ENCODE measurements around the gene TDRD1.
"Not testable (repeated sequence)": the region's sequence is repeated elsewhere in the genome, so short reads cannot be mapped to it uniquely, and the experiment has no call there.

The TDRD1 gene, protein sequence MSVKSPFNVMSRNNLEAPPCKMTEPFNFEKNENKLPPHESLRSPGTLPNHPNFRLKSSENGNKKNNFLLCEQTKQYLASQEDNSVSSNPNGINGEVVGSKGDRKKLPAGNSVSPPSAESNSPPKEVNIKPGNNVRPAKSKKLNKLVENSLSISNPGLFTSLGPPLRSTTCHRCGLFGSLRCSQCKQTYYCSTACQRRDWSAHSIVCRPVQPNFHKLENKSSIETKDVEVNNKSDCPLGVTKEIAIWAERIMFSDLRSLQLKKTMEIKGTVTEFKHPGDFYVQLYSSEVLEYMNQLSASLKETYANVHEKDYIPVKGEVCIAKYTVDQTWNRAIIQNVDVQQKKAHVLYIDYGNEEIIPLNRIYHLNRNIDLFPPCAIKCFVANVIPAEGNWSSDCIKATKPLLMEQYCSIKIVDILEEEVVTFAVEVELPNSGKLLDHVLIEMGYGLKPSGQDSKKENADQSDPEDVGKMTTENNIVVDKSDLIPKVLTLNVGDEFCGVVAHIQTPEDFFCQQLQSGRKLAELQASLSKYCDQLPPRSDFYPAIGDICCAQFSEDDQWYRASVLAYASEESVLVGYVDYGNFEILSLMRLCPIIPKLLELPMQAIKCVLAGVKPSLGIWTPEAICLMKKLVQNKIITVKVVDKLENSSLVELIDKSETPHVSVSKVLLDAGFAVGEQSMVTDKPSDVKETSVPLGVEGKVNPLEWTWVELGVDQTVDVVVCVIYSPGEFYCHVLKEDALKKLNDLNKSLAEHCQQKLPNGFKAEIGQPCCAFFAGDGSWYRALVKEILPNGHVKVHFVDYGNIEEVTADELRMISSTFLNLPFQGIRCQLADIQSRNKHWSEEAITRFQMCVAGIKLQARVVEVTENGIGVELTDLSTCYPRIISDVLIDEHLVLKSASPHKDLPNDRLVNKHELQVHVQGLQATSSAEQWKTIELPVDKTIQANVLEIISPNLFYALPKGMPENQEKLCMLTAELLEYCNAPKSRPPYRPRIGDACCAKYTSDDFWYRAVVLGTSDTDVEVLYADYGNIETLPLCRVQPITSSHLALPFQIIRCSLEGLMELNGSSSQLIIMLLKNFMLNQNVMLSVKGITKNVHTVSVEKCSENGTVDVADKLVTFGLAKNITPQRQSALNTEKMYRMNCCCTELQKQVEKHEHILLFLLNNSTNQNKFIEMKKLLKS

DNA sequence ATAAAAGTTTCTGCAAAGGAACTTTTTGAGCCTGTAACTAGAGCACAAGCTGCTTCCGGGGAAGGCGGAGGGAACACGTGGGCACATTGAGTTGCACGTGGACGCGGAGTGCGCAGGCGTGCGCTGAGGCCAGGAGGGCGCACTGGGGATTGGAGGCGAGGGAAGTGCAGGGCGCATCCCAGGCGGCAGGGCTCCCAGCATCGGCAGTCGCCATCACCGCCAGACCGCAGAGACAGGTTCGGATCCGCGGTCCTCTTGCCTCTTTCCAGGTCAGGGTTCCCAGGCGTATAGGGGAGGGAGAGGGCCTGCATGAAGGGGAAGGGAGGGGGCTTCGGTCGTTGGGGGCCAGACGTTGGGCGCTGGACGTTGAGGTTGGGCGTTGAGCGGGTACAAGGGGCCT is at the start of gene TDRD1:
TSS of gene TDRD1 (plus strand) at position 206 of the 400 bp plus-strand sequence. CDS start 8,479 bp downstream, outside the sequence.
- no peak for DNase-seq

DNA sequence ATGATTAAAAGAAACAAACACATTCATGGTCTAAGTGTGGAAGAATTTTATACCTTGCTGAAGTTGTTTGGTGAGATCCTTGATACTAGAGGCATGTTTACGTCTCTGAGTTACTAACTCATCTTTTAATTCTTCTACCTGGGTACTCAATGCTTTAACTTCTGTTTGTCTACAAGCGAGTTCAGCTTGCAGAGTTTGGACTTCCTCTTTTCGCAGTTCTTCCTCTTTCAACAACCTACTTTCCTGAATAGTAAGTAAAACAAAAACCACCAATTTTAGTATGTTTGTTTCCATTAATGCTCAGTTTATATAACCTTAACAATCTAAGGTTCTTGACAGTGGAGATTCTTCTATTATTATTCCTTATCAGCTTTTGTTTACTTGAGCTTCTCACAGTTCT is 48.1 kb upstream of the TDRD1 start:
- peak; percentile 50 for DNase-seq

DNA sequence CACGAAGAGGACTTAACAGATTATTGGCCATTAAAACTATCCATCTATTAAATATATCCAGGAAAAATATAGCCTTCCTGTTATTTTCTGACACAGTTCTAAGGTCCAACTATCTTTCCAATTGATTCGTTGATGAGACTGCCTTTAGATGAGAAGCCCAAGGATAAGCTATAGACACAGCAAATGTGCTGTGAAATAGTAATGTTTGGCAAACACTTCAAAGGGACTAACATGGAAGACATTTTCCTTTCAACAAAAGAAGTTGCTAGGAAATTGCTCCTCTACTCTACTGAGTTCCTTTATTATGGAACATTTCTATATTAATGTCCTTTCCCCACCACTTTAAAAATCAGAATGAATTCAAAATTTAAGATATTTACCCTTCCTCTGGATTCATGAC is 43.7 kb upstream of the TDRD1 start:
- no peak for DNase-seq

DNA sequence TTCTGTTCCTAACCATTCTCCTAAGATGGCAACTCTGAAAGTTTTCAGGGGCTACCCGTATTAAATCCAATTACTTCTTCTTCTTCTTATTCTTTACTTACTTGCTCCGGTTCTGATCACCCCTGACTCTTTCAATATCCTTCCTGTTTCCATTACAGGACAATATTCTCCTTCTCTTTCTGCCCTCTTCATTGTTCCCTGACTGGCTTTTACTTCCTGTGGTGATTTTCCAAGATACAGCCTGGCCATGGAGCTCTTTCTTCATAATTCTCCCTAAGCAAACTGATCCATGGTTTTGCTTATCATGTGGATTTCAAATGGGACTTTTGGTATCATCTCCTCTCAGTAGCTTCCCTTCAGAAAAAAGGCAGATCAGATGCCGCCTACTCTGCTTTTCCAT is 40.6 kb upstream of the TDRD1 start:
- DNase-seq, result no peak

DNA sequence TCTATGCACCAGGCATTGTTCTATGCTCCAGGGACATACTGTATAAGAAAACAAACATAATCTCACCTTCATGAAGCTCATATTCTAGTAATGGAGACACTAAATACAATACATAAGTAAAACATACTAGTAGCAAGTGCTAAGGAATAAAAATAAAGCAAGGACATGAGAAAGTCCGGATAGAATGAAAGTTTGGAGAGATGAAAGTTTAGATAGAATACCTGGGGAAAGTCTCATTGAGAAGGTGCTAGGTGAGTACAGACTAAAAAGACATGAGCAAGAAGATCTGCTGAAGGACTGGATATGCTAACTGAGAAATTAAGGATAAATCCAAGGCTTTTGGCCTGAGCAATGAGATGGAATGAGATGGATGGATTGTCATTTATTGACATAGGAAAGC is 39.1 kb upstream of the TDRD1 start:
- no peak for DNase-seq

DNA sequence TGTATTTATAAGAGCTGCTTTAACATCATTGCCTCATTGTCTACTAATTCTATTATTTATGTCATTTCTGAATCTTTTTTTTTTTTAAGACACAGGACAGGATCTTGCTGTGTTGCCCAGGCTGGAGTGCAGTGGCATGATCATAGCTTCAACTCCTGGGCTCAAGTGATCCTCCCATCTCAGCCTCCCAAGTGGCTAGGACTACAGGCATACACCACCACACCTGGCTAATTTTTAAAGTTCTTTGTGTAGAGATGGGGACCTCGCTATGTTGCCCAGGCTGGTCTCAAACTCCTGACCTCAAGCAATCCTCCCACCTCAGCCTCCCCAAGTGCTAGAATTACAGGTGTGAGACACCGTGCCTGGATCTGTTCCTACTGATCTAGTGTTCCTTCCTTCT is 38.3 kb upstream of the TDRD1 start:
- DNase-seq, result not testable (repeated sequence)

DNA sequence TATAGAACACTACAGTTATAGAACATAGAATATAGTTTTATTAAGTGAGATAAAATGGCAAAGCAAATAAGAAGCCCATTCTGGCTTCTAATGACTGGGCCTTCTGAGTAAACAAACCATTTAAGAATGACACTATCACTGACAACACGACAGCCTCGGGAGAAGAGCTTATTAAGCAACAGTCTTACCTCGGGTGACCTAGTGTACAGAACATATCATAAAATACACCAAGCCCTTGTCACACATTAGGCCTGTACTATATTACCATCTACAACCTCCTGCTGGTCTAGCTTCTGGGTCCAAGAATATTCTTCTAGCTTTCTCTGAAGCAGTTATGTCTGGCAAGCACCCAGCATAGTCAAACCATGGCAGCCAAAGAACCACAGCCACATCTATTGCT is 37.1 kb upstream of the TDRD1 start:
- no peak for DNase-seq

DNA sequence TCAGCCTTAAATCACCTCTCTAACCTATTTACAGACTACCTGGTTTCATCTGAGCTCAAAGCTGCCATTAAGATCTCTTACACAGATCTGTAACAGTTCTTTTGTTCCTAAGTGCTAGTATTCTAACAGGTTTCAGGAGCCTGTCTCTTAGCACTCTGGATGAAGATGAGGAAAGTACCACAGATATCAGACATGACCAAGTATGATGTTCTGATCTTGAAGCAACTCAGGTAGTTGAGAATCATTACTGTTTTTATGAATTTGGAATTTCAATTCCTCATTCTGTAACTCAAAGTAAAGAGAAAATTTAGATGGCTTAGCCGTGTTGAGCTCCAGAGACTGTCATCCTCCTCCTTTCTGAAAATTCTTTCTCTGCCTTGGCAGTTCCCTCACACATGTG is 36.0 kb upstream of the TDRD1 start:
- no peak for DNase-seq

DNA sequence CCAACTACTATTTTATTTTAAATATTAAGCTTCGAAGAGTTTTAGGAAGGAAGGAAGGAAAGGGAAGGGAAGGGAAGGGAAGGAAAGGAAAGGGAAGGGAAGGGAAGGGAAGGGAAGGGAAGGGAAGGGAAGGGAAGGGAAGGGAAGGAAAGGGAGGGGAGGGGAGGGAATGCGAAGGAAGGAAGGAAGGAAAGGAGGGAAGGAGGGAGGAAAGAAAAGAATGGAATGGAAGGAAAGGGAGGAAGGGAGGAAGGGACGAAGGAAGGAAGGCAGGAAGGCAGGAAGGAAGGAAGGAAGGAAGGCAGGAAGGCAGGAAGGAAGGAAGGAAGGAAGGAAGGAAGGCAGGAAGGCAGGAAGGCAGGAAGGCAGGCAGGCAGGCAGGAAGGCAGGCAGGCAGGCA is 29.7 kb upstream of the TDRD1 start:
- not testable (repeated sequence) for DNase-seq

DNA sequence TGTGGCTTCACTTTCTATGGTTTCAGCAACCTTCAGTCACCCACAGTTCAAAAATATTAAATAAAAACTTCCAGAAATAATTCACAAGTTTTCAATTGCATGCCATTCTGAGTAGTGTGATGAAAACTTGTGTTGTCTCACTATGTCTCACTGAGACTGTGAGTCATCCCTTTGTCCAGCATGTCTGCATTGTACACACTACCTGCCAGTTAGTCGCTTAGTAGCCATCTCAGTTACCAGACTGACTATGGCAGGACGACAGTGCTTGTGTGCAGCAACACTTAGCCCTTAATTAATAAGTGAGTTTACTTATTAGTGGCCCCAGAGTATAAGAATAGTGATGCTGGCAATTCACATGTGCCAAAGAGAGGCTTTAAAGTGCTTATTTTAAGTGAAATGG is 27.7 kb upstream of the TDRD1 start:
- DNase-seq, result no peak

DNA sequence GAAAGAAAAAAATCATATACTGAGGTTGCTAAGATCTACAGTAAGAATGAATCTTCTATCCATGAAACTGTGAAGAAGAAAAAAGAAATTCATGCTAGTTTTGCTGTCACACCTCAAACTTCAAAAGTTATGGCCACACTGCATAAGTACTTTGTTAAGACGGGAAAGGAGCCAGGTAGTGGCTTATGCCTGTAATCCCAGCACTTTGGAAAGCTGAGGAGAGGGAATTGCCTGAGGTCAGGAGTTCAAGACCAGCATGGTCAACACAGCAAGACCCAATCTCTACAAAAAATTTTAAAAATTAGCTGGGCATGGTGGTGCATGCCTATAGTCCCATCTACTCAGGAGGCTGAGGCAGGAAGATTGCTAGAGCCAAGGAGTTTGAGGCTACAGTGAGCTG is 27.3 kb upstream of the TDRD1 start:
- DNase-seq, result no peak

DNA sequence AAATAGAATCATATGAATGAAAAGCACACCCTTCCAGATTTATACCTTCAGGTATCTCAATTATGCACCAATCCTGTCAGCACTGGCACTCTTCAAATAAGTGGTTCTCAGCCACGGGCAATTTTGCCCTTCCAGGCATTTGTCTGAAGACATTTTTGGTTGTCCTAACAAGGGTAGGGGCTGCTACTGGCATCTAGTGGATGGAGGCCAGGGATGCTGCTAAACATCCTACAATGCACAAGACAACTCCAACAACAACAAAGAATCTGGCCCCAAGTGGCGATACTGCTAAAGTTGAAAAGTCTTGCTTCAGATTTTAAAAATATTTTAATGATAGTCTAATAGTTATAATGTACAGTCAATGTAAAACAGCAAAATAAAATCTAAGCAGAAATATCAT is 21.2 kb upstream of the TDRD1 start:
- no peak for DNase-seq

DNA sequence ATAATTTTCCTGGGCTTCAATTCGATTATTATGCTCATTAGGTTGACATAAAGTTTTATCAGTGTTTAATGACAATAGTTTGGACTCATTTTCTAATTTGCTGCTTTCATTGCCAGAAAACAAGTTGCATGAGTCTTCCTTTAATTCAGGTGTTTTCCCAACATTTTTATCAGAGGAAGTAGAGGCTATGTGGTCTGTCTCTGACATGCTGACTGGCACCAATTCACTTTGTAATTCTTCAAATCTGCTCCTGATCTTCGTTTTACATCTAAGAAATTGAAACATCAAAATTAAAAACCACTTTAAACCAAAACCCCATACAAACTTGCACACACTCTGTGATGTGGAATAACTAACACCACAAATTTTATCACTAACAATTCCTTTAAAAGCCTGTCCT is 16.1 kb upstream of the TDRD1 start:
- no peak for DNase-seq

DNA sequence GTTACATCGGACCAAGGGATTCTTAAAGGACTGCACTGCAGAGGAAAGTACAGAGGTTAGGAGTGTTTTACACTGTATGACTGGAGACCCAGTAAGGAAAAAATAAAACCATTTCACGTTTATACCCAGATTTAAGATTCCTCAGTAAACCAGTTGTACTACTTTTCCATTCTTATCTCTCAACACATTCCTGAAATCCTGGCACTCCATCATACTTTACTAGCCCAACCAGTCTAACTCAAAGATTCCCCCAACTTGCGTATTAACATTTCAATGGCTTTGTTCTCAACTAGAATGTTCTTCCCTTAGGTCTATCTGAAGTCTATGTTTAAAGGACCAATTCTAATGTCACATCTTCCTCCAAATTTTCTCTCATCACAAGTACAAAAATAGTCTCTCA is 13.1 kb upstream of the TDRD1 start:
- no peak for DNase-seq

DNA sequence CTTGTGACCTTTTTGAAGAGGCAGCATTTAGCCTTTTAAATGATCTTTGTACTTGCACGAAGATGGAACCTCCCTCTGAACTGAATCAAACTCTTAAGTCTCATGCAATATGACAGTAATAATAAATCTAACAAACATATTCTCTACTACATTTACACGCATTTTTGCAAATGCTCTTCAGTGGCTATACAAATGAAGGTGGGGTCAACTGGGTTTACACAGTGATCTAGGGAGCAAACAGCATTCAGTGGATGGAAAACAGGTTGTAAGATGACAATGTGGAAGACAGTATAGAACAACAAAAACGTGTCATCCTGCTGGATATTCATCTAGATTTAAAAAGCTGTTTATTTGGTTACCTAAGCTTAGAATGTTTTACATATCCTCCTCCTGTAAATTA is 12.7 kb upstream of the TDRD1 start:
- no peak for DNase-seq

DNA sequence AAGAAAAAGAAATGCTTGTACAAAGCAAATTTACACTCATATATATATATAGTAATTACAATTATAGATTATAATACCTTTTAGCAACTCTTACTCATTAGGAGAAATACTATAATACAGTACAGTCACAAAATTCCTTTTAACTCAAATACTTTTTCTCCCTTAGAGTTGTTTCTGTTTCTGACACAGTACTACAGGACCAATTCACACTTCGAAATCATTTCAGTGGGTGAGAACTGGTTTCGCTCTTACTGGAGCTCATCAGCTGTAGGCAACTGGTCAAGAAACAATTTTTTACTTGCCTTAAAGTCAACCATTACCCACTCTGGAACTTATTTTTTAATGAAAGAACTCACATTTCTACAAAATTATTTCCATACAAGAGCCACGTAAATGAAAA is 11.2 kb upstream of the TDRD1 start:
- DNase-seq, result no peak

DNA sequence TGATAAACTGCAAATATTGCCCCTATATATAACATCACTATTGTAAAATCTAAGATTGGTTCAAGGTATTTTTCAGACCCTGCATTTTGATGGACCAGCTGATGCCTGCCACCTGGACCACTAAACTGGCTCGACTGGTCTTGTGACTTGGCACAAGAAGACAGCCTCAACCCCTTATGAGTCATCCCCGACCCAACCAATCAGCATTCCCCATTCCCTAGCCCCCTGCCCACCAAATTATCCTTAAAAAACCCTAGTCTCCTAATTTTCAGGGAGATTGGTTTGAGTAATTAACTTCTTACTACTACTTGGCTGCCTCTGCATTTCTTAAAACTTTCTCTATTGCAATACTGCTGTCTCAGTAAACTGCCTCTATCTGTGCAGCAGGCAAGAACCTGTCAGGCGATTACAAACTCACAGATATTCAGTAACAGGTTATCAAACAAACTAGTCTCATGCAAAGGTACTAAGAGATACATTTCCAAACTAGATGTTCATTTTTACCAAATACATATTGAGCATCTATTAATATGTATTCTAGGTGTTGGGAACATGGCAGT is 10.6 kb upstream of the TDRD1 start:
- no peak for DNase-seq

DNA sequence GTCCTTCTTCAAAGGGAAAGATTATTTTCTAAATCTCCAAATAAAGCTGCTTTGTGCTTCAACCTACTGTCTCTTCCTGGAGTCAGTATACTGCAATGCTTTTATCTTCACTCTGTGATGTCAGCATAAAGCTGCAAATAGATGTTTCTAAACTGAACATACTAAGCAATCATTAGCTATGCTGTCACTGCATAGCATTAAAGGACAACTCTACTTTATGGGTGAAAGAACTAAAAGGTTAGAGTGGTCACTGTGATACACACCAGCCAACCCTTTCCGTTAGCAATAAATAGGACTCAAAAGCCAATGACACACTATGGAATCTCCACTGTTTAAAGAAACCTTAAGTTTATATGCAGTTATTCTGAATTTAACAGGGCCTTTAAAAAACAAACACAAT is 6.9 kb upstream of the TDRD1 start:
- DNase-seq, result peak; percentile 31

DNA sequence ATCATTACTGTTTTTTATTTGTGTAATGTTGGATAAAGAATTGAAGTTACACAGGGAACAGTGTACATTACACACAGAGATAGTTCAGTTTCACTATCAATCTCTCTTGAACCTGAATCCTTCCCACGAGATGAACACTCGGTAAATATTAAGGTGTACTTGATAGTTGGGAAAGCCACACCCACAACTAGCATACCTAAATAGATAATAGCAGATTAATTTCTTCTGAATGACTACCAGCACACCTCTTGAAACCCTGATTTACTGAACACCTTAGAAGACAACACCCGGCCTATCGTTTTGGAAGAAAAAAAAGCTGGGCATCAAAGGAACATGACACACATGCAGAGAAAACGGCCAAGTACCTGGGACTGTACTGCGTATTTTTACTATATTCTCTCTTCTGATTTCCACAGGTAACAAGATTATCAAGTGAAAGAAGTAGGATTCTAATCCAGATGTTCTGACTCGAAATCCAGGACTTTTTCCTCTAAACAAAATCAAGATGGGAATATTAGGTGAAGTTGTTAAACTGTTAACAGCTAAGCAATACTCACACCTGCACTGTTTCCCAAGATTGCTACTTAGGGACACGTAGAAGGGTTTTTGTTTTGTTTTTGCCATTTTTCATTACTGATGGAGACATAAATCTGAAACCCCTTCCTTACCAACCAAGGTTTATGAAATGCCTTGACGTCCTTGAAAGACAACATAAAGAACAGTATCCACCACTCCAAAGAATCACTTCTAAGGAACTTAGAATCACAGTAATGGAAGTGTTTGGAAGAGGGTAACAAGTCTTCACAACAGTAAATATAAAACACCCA is 6.2 kb upstream of the TDRD1 start:
- DNase-seq, result peak; percentile 6

DNA sequence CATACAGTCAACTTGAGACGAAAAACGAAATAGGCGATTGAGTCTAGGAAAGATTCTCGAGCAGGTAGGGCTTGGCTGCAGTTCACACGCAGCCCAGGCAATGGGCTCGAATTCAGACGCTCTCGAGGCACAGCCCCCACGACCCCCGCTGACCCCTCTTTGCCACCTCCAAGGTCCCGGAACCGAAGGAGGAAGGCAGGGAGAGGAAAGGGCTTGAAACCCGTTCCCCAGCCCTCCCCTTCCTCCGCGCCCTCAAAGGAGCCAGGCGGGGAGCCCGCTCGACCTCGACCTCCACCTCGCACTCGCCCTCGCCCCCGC is 5.6 kb upstream of the TDRD1 start:
- peak; percentile 11 for DNase-seq

DNA sequence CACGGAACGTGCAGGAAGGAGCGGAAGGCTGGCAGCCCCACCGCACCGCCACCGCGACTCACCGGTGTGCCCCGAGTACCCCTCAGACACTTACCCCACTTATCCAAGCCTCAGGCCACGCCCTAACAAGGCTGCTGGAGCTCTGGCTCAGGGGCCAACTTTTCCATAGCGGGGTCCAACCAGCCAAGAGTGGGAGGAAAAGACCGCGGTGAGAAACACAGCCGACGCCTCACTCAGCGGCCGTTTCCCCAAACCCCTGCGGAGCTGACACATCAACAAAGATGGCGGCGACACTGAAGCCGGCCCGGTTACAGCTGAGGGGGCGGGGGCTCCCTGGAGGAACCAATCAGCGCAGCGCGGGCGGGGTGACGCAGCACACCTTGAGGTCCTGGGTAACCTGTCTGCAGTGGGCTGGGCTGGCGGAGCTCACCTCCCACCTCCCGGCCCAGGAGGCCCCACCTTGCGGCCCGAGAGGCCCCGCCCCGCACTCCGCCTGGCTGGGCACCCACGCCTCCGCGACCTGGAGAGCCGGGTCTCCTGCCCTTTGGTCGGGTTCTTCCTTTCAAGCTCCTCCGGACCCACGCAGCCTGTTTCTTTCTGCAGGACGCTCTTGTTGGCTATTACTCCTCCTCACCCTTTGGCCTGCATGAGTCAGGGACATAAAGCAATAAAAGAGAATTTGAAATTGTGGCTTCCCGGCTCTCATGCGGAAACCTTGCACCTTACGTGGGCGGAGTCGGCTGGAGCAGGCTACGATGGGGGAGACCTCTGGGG is 5.0 kb upstream of the TDRD1 start, which contains the start of gene CCDC186:
TSS of gene CCDC186 (minus strand) at position 283 of the 774 bp plus-strand sequence. CDS start 10,935 bp downstream, outside the sequence.
- peak; percentile 96 for DNase-seq
